OCI-LY7 (cell line): Measurements from ENCODE around the gene RRAGD. TPM values are rescaled to one million over a fixed set of nuclear protein-coding genes. Genes with fewer than 3 reads are reported as not detected.

ENCODE experiments used
- Bru-seq: library from RNA; stranded (reverse); fragments of 400-500 nt; gene quantifications from one replicate; lab custom pipeline; 2021; lab: Mats Ljungman, UMichigan
- BruChase-seq, 2 experiments: library from RNA; stranded (reverse); fragments of 400-500 nt; gene quantifications; one replicate each; lab custom pipeline; 2021; lab: Mats Ljungman, UMichigan
- BruUV-seq: library from RNA; stranded (reverse); fragments of 400-500 nt; replicated peaks from 2 replicates; lab custom pipeline; 2021; lab: Mats Ljungman, UMichigan
- CTCF ChIA-PET: fragments of 300-600 bp; sonication (Branson Sonifier 250); formaldehyde crosslinking; loops from one replicate; lab custom pipeline; 2022; ENCODE audit warnings: antibody characterized with exemption; ENCODE audit not compliant: unreplicated experiment; lab: Charles Lee
- POLR2A ChIA-PET: fragments of 300-600 bp; sonication (Branson Sonifier 250); formaldehyde crosslinking; loops from one replicate; lab custom pipeline; 2022; ENCODE audit warnings: antibody characterized with exemption; lab: Charles Lee
- DNase-seq: peaks from one replicate; pipeline ENCODE4 v3.0.0-alpha.2; 2015; ENCODE audit warnings: low spot score
- H2AFZ ChIP-seq: fragments of 200-600 bp; sonication (generic), shearing (Covaris generic); 2 replicates; pipeline ENCODE4 v1.6.1; 2014; ENCODE audit warnings: mild to moderate bottlenecking, antibody characterized with exemption, low read length, moderate library complexity
- H3K27ac ChIP-seq: fragments of 200-600 bp; sonication (generic); 2 replicates; pipeline ENCODE4 v1.5.1; 2014; ENCODE audit warnings: mixed run types, low read depth, mild to moderate bottlenecking, moderate library complexity, low read length, inconsistent platforms; ENCODE audit not compliant: poor library complexity, severe bottlenecking
- H3K36me3 ChIP-seq: fragments of 200-600 bp; sonication (generic); 2 replicates; pipeline ENCODE4 v1.6.1; 2014; ENCODE audit warnings: mild to moderate bottlenecking, antibody characterized with exemption, low read length, moderate library complexity, mixed read lengths; ENCODE audit not compliant: insufficient read depth
- H3K4me1 ChIP-seq: fragments of 200-600 bp; sonication (generic); 2 replicates; pipeline ENCODE4 v1.5.1; 2014; ENCODE audit warnings: mild to moderate bottlenecking, low read length; ENCODE audit not compliant: insufficient read depth, poor library complexity, severe bottlenecking
- H3K4me2 ChIP-seq: fragments of 200-600 bp; sonication (generic); 2 replicates; pipeline ENCODE4 v1.6.1; 2014; ENCODE audit warnings: mild to moderate bottlenecking, low read length
- H3K4me3 ChIP-seq: fragments of 200-600 bp; sonication (generic); 2 replicates; pipeline ENCODE4 v1.5.1; 2014; ENCODE audit warnings: mild to moderate bottlenecking, low read depth, low read length; ENCODE audit not compliant: poor library complexity, severe bottlenecking
- H3K79me2 ChIP-seq: fragments of 200-600 bp; sonication (generic); 2 replicates; pipeline ENCODE4 v1.6.1; 2016; ENCODE audit warnings: low read depth, mild to moderate bottlenecking, low read length, moderate library complexity, mixed read lengths; ENCODE audit not compliant: insufficient read depth
- H3K9me2 ChIP-seq: fragments of 200-600 bp; sonication (generic); 2 replicates; pipeline ENCODE4 v1.6.1; 2016; ENCODE audit warnings: mild to moderate bottlenecking, low read length, mixed read lengths; ENCODE audit not compliant: insufficient read depth
- H3K9me3 ChIP-seq: fragments of 200-600 bp; sonication (generic); 2 replicates; pipeline ENCODE4 v1.6.1; 2014; ENCODE audit warnings: mild to moderate bottlenecking, mixed run types, low read length, mixed read lengths
- H4K20me1 ChIP-seq: fragments of 200-600 bp; sonication (generic); 2 replicates; pipeline ENCODE4 v1.6.1; 2014; ENCODE audit warnings: mild to moderate bottlenecking, antibody characterized with exemption, low read length, moderate library complexity, mixed read lengths; ENCODE audit not compliant: insufficient read depth
- CTCF ChIP-seq: fragments of 200-600 bp; sonication (generic); conservative IDR thresholded peaks from 2 replicates; pipeline ENCODE4 v1.5.1; 2014; ENCODE audit warnings: mild to moderate bottlenecking, antibody characterized with exemption, low read length, moderate library complexity, mixed read lengths
- EZH2phosphoT487 ChIP-seq: fragments of 200-600 bp; sonication (generic); IDR thresholded peaks from 2 replicates; pipeline ENCODE4 v1.6.1; 2018; ENCODE audit warnings: low read depth, borderline replicate concordance, mild to moderate bottlenecking, mixed run types, antibody characterized with exemption, low read length, moderate library complexity, mixed read lengths
- intact Hi-C: fragments of 100-400 bp; cut with micrococcal nuclease; formaldehyde crosslinking; loops from one replicate; pipeline ENCODE4 v1.10.0; 2022; ENCODE audit not compliant: unreplicated experiment
- long read RNA-seq: library from polyadenylated mRNA; stranded (forward); transcript quantifications from one replicate; pipeline ENCODE4 v2.0.0, GENCODE V29; 2022
- total RNA-seq, 2 experiments: library from RNA; depleted of rRNA in 1 of 2; stranded (reverse); fragments of >200 nt in 1 of 2; shearing (Covaris generic) in 1 of 2; gene quantifications; 2 replicates each; pipeline ENCODE4 v1.2.3, GENCODE V29; 2014 to 2022

The RRAGD gene
- total RNA-seq (2014; rRNA removed; shearing (Covaris generic)) (6.2 and 6.5 TPM in 2 replicates), total RNA-seq (2022) (12.9 and 17.6 TPM in 2 replicates), Bru-seq, nascent RNA (percentile 65 among the genes with signal in this experiment), BruChase-seq, experiment 1, labeled RNA remaining after a 6-hour chase (percentile 63 among the genes with signal in this experiment), BruChase-seq, experiment 2, labeled RNA remaining after a 2-hour chase (percentile 59 among the genes with signal in this experiment)
- long read RNA-seq, full-length matches to known transcripts: 7 of 15 reads
- long read RNA-seq, partial matches to known transcripts: 2 of 15 reads
- long read RNA-seq, other reads (novel, unspliced or antisense): 6 of 15 reads

- no TSS peak for BruUV-seq
These were observed at the start of gene RRAGD for GRCh38 chr6:89412071-89413005. RRAGD (minus strand) TSS chr6:89412273; CDS start chr6:89411993, 280 bp downstream.

DNA sequence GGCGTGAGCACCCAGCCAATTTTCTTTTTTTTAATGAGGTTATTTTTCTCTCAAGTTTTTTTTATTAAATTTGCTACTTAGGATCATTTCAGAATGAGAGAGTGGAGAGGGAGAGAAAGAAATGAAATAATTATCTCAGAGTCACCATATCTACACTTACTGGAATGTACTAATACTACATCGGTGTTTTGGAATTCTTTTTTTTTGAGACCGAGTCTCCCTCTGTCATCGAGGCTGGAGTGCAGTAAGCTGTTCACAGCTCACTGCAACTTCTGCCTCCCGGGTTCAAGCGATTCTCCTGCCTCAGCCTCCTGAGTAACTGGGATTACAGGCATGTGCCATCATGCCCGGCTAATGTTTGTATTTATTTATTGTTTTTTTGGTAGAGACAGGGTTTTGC lies 48.6 kb upstream of the RRAGD start:
- intact Hi-C loops: no loop called here
- no peak for DNase-seq
- no peaks in the 10 kb centered on the region for H3K9me3 ChIP-seq
- POLR2A ChIA-PET: interaction anchor here (0.7 to 0.8 kb wide), 2 partner anchors 13 to 190 kb away, joined by 3 to 4 read pairs; no protein-coding TSS in a partner anchor
- H3K4me2 ChIP-seq: no peak overlapping the region
- no peak overlapping the region for H3K4me3 ChIP-seq
- no peaks in the 10 kb centered on the region for H4K20me1 ChIP-seq
- no peak overlapping the region for H3K27ac ChIP-seq
- H3K36me3 ChIP-seq: no peaks in the 10 kb centered on the region
- H3K9me2 ChIP-seq: no peaks in the 10 kb centered on the region
- no peaks in the 10 kb centered on the region for H3K79me2 ChIP-seq
- TF ChIP-seq CTCF: no peak
- no peak for TF ChIP-seq EZH2phosphoT487
- no TSS peak for BruUV-seq
- no peak overlapping the region for H2AFZ ChIP-seq
- CTCF ChIA-PET: no interaction called here
- H3K4me1 ChIP-seq: no peaks in the 10 kb centered on the region

More at GRCh38 chr6:89412071-89413005, at the start of gene RRAGD:
- POLR2A ChIA-PET: interaction anchor here (0.6 to 2.3 kb wide), 6 partner anchors 11 to 358 kb away, joined by 3 to 15 read pairs (median 3); no protein-coding TSS in a partner anchor
- peak; percentile 74 for DNase-seq
- peak within 1 kb of the TSS; percentile 95 for H2AFZ ChIP-seq
- peak within 1 kb of the TSS; percentile 84 for H3K4me3 ChIP-seq
- peaks cover 15% of the 10 kb centered on the region for H3K79me2 ChIP-seq
- H3K9me3 ChIP-seq: no peaks in the 10 kb centered on the region
- H3K27ac ChIP-seq: peak within 1 kb of the TSS; percentile 12
- H4K20me1 ChIP-seq: no peaks in the 10 kb centered on the region
- H3K36me3 ChIP-seq: no peaks in the 10 kb centered on the region
- CTCF ChIA-PET: interaction anchor here (2.3 kb wide), 1 partner anchor 39 kb away, joined by 8 read pairs; no protein-coding TSS in a partner anchor
- H3K4me1 ChIP-seq: peaks cover 38% of the 10 kb centered on the region
- intact Hi-C loops: loop anchor here (1.0 to 5.0 kb wide), 3 partner anchors 25 to 265 kb away; partner anchors contain the start of gene PM20D2
- peak within 1 kb of the TSS; percentile 76 for H3K4me2 ChIP-seq
- no peaks in the 10 kb centered on the region for H3K9me2 ChIP-seq
- TF ChIP-seq EZH2phosphoT487 (no peak), CTCF (peak; percentile 37; the same call in 1 of the 2 replicates)
